HL-60 (cell line): Measurements from ENCODE around the gene ZFHX3.

Experiments
- DNase-seq, 2 experiments: peaks; one replicate each; pipeline ENCODE4 v3.0.0-alpha.2; 2010 to 2020; ENCODE audit warnings: low read depth in 1 of 2, low spot score in 1 of 2
- H3K27ac ChIP-seq: fragments of 250-450 bp; sonication (Bioruptor Pico); replicated peaks from 2 replicates; pipeline ENCODE4 v1.5.1; 2020; ENCODE audit warnings: mild to moderate bottlenecking, moderate library complexity
- H3K27me3 ChIP-seq: fragments of 250-450 bp; sonication (Bioruptor Pico); 2 replicates; pipeline ENCODE4 v1.5.1; 2021; ENCODE audit warnings: mild to moderate bottlenecking, moderate library complexity; ENCODE audit not compliant: insufficient read depth, poor library complexity, severe bottlenecking
- H3K4me3 ChIP-seq: replicated peaks from 2 replicates; pipeline ENCODE4 v1.5.1; 2011; ENCODE audit warnings: mild to moderate bottlenecking, control low read depth, low read length; ENCODE audit not compliant: insufficient read depth
- CTCF ChIP-seq: IDR thresholded peaks from one replicate; pipeline ENCODE4 v1.5.1; 2011; ENCODE audit warnings: low read length, control low read depth, inconsistent platforms; ENCODE audit not compliant: insufficient read depth
- GABPA ChIP-seq: IDR thresholded peaks from 2 replicates; pipeline ENCODE4 v1.6.1; 2012; ENCODE audit warnings: low read depth
- POLR2AphosphoS5 ChIP-seq: IDR thresholded peaks from 2 replicates; pipeline ENCODE4 v1.6.1; 2012; ENCODE audit warnings: low read depth
- REST ChIP-seq: IDR thresholded peaks from 2 replicates; pipeline ENCODE4 v1.6.1; 2012; ENCODE audit warnings: low read depth; ENCODE audit not compliant: insufficient replicate concordance
- SPI1 ChIP-seq: IDR thresholded peaks from 2 replicates; pipeline ENCODE4 v1.6.1; 2012; ENCODE audit warnings: low read depth, mild to moderate bottlenecking, borderline replicate concordance

Gene ZFHX3

GRCh38 chr16:72811188-72811720 lies 236.7 kb downstream of the ZFHX3 start:
- no peak overlapping the region for H3K27ac ChIP-seq
- DNase-seq = no peak
- TF ChIP-seq GABPA (no peak), CTCF (no peak)
- no peak overlapping the region for H3K4me3 ChIP-seq
- no peaks in the 10 kb centered on the region for H3K27me3 ChIP-seq

- no peak for DNase-seq
- no peak for TF ChIP-seq CTCF
- no peak for TF ChIP-seq REST
- TF ChIP-seq SPI1 = no peak
- TF ChIP-seq POLR2AphosphoS5 = no peak
- TF ChIP-seq GABPA = no peak
- Histone ChIP-seq H3K4me3 (no peak overlapping the region), H3K27ac (no peak overlapping the region), H3K27me3 (no peaks in the 10 kb centered on the region)
These were observed 237.4 kb downstream of the ZFHX3 start for GRCh38 chr16:72810480-72810879.

- Histone ChIP-seq H3K27ac (no peak overlapping the region), H3K27me3 (no peaks in the 10 kb centered on the region), H3K4me3 (no peak overlapping the region)
- no peak for DNase-seq
- TF ChIP-seq REST = no peak
- no peak for TF ChIP-seq CTCF
- TF ChIP-seq POLR2AphosphoS5 = no peak
- TF ChIP-seq SPI1 = no peak
- TF ChIP-seq GABPA = no peak
These were observed 238.5 kb downstream of the ZFHX3 start for GRCh38 chr16:72809446-72809845.

GRCh38 chr16:72808754-72809153 lies 239.2 kb downstream of the ZFHX3 start:
- H3K4me3 ChIP-seq = no peak overlapping the region
- no peak overlapping the region for H3K27ac ChIP-seq
- no peak for DNase-seq
- H3K27me3 ChIP-seq = no peaks in the 10 kb centered on the region
- no peak for TF ChIP-seq GABPA
- no peak for TF ChIP-seq REST
- TF ChIP-seq POLR2AphosphoS5 = no peak
- no peak for TF ChIP-seq CTCF
- TF ChIP-seq SPI1 = no peak
